HEK293 (cell line): Measurements from ENCODE around the gene CACNG7.
A peak's percentile ranks its signal among the peaks of the same experiment; 100 is the strongest.

Experiments used
- EGR2 ChIP-seq: fragments of 450-650 bp; formaldehyde crosslinking; IDR thresholded peaks from 2 replicates; pipeline ENCODE4 v1.5.1; 2016; ENCODE audit warnings: low read depth, missing biosample characterization, missing genetic modification characterization
- GLI4 ChIP-seq: fragments of 450-650 bp; formaldehyde crosslinking; IDR thresholded peaks from 2 replicates; pipeline ENCODE4 v1.5.1; 2016; ENCODE audit warnings: missing biosample characterization, missing genetic modification characterization
- GLIS1 ChIP-seq: fragments of 450-650 bp; formaldehyde crosslinking; IDR thresholded peaks from 2 replicates; pipeline ENCODE4 v1.5.1; 2016; ENCODE audit warnings: missing biosample characterization, missing genetic modification characterization
- GLIS2 ChIP-seq: fragments of 450-650 bp; formaldehyde crosslinking; IDR thresholded peaks from 2 replicates; pipeline ENCODE4 v1.5.1; 2016; ENCODE audit warnings: missing biosample characterization, missing genetic modification characterization
- HOXD13 ChIP-seq: sonication (generic); formaldehyde crosslinking; IDR thresholded peaks from 2 replicates; pipeline ENCODE4 v1.8.0; 2022; ENCODE audit warnings: missing genetic modification reagents, borderline replicate concordance
- PATZ1 ChIP-seq: fragments of 450-650 bp; formaldehyde crosslinking; IDR thresholded peaks from 2 replicates; pipeline ENCODE4 v1.5.1; 2016; ENCODE audit warnings: missing biosample characterization, missing genetic modification characterization
- SETDB1 ChIP-seq: IDR thresholded peaks from one replicate; pipeline ENCODE4 v1.6.1; 2017; ENCODE audit warnings: mild to moderate bottlenecking, low read length, moderate library complexity, mixed read lengths; ENCODE audit not compliant: insufficient read length
- ZEB2 ChIP-seq: fragments of 450-650 bp; formaldehyde crosslinking; IDR thresholded peaks from 2 replicates; pipeline ENCODE4 v1.5.1; 2016; ENCODE audit warnings: missing biosample characterization, missing genetic modification characterization
- ZFP41 ChIP-seq: fragments of 450-650 bp; formaldehyde crosslinking; IDR thresholded peaks from 2 replicates; pipeline ENCODE4 v1.5.1; 2016; ENCODE audit warnings: missing biosample characterization, missing genetic modification characterization, borderline replicate concordance
- ZNF155 ChIP-seq: fragments of 450-650 bp; formaldehyde crosslinking; IDR thresholded peaks from 2 replicates; pipeline ENCODE4 v1.5.1; 2016; ENCODE audit warnings: missing biosample characterization, missing genetic modification characterization
- ZNF175 ChIP-seq: fragments of 450-650 bp; formaldehyde crosslinking; IDR thresholded peaks from 2 replicates; pipeline ENCODE4 v1.5.1; 2016; ENCODE audit warnings: missing biosample characterization, missing genetic modification characterization
- ZNF2 ChIP-seq: fragments of 450-650 bp; formaldehyde crosslinking; IDR thresholded peaks from 2 replicates; pipeline ENCODE4 v1.5.1; 2016; ENCODE audit warnings: missing biosample characterization, missing genetic modification characterization
- ZNF202 ChIP-seq: fragments of 450-650 bp; formaldehyde crosslinking; IDR thresholded peaks from 2 replicates; pipeline ENCODE4 v1.5.1; 2016; ENCODE audit warnings: missing biosample characterization, missing genetic modification characterization, borderline replicate concordance
- ZNF292 ChIP-seq: fragments of 450-650 bp; formaldehyde crosslinking; IDR thresholded peaks from 2 replicates; pipeline ENCODE4 v1.5.1; 2016; ENCODE audit warnings: low read depth, missing biosample characterization, missing genetic modification characterization, borderline replicate concordance
- ZNF362 ChIP-seq: fragments of 450-650 bp; formaldehyde crosslinking; IDR thresholded peaks from 2 replicates; pipeline ENCODE4 v1.5.1; 2016; ENCODE audit warnings: missing biosample characterization, missing genetic modification characterization
- ZNF423 ChIP-seq: fragments of 450-650 bp; formaldehyde crosslinking; IDR thresholded peaks from 2 replicates; pipeline ENCODE4 v1.5.1; 2016; ENCODE audit warnings: missing biosample characterization, missing genetic modification characterization
- ZNF473 ChIP-seq: fragments of 450-650 bp; formaldehyde crosslinking; IDR thresholded peaks from 2 replicates; pipeline ENCODE4 v1.5.1; 2017; ENCODE audit warnings: missing biosample characterization, missing genetic modification characterization
- ZNF623 ChIP-seq: fragments of 450-650 bp; formaldehyde crosslinking; IDR thresholded peaks from 2 replicates; pipeline ENCODE4 v1.5.1; 2016; ENCODE audit warnings: missing biosample characterization, missing genetic modification characterization
- ZNF701 ChIP-seq: fragments of 450-650 bp; formaldehyde crosslinking; IDR thresholded peaks from 2 replicates; pipeline ENCODE4 v1.5.1; 2016; ENCODE audit warnings: missing biosample characterization, missing genetic modification characterization
- ZNF777 ChIP-seq: fragments of 450-650 bp; formaldehyde crosslinking; IDR thresholded peaks from 2 replicates; pipeline ENCODE4 v1.5.1; 2017; ENCODE audit warnings: missing biosample characterization, missing genetic modification characterization, borderline replicate concordance
- ZNF830 ChIP-seq: fragments of 450-650 bp; IDR thresholded peaks from 2 replicates; pipeline ENCODE4 v1.5.0; 2018; ENCODE audit warnings: missing biosample characterization, missing genetic modification characterization, low read depth, mild to moderate bottlenecking, moderate library complexity
- TF ChIP-seq, protein P1 (sequence below): fragments of 450-650 bp; formaldehyde crosslinking; IDR thresholded peaks from 2 replicates; pipeline ENCODE4 v1.5.1; 2016; ENCODE audit warnings: missing biosample characterization, missing genetic modification characterization
- TF ChIP-seq, protein P2 (sequence below): fragments of 450-650 bp; formaldehyde crosslinking; IDR thresholded peaks from 2 replicates; pipeline ENCODE4 v1.5.1; 2016; ENCODE audit warnings: missing biosample characterization, missing genetic modification characterization
- TF ChIP-seq, protein P3 (sequence below): fragments of 450-650 bp; formaldehyde crosslinking; IDR thresholded peaks from 2 replicates; pipeline ENCODE4 v1.5.1; 2016; ENCODE audit warnings: missing biosample characterization, missing genetic modification characterization
- TF ChIP-seq, protein P4 (sequence below): fragments of 450-650 bp; formaldehyde crosslinking; IDR thresholded peaks from 2 replicates; pipeline ENCODE4 v1.5.1; 2016; ENCODE audit warnings: missing biosample characterization, missing genetic modification characterization, borderline replicate concordance
- TF ChIP-seq, protein P5 (sequence below): fragments of 450-650 bp; formaldehyde crosslinking; IDR thresholded peaks from 2 replicates; pipeline ENCODE4 v1.5.1; 2016; ENCODE audit warnings: missing biosample characterization, missing genetic modification characterization

CACNG7 gene

GRCh38 chr19:53977991-53978731 is 69.1 kb downstream of the CACNG7 start (continued):
- no peak for TF ChIP-seq EGR2
- no peak for TF ChIP-seq ZNF777 (tag by site-specific recombination)
- no peak for TF ChIP-seq ZNF830 (tag by site-specific recombination)
- TF ChIP-seq, protein P1, sequence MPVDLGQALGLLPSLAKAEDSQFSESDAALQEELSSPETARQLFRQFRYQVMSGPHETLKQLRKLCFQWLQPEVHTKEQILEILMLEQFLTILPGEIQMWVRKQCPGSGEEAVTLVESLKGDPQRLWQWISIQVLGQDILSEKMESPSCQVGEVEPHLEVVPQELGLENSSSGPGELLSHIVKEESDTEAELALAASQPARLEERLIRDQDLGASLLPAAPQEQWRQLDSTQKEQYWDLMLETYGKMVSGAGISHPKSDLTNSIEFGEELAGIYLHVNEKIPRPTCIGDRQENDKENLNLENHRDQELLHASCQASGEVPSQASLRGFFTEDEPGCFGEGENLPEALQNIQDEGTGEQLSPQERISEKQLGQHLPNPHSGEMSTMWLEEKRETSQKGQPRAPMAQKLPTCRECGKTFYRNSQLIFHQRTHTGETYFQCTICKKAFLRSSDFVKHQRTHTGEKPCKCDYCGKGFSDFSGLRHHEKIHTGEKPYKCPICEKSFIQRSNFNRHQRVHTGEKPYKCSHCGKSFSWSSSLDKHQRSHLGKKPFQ (tag by site-specific recombination), result no peak
- no peak for TF ChIP-seq ZNF202 (tag by site-specific recombination)
- TF ChIP-seq, protein P2, sequence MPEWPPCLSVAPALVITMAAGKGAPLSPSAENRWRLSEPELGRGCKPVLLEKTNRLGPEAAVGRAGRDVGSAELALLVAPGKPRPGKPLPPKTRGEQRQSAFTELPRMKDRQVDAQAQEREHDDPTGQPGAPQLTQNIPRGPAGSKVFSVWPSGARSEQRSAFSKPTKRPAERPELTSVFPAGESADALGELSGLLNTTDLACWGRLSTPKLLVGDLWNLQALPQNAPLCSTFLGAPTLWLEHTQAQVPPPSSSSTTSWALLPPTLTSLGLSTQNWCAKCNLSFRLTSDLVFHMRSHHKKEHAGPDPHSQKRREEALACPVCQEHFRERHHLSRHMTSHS (tag by site-specific recombination), result no peak
- no peak for TF ChIP-seq ZNF701 (tag by site-specific recombination)
- TF ChIP-seq HOXD13, result no peak
- peak; percentile 76 for TF ChIP-seq PATZ1 (tag by site-specific recombination)
- TF ChIP-seq SETDB1, result peak; percentile 42
- TF ChIP-seq ZNF2 (tag by site-specific recombination), result no peak
- no peak for TF ChIP-seq ZNF175 (tag by site-specific recombination)
- no peak for TF ChIP-seq ZNF362 (tag by site-specific recombination)
- TF ChIP-seq ZFP41 (tag by site-specific recombination), result no peak
- no peak for TF ChIP-seq ZNF423 (tag by site-specific recombination)
- no peak for TF ChIP-seq ZNF473 (tag by site-specific recombination)
- TF ChIP-seq ZNF292 (tag by site-specific recombination), result no peak
- no peak for TF ChIP-seq ZEB2 (tag by site-specific recombination)
- TF ChIP-seq, protein P3, sequence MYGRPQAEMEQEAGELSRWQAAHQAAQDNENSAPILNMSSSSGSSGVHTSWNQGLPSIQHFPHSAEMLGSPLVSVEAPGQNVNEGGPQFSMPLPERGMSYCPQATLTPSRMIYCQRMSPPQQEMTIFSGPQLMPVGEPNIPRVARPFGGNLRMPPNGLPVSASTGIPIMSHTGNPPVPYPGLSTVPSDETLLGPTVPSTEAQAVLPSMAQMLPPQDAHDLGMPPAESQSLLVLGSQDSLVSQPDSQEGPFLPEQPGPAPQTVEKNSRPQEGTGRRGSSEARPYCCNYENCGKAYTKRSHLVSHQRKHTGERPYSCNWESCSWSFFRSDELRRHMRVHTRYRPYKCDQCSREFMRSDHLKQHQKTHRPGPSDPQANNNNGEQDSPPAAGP (tag by site-specific recombination), result no peak
- peak; percentile 42; the same call in 1 of the 2 replicates for TF ChIP-seq GLIS2 (tag by site-specific recombination)
- no peak for TF ChIP-seq GLIS1 (tag by site-specific recombination)
- TF ChIP-seq ZNF623 (tag by site-specific recombination), result no peak
- TF ChIP-seq, protein P4, sequence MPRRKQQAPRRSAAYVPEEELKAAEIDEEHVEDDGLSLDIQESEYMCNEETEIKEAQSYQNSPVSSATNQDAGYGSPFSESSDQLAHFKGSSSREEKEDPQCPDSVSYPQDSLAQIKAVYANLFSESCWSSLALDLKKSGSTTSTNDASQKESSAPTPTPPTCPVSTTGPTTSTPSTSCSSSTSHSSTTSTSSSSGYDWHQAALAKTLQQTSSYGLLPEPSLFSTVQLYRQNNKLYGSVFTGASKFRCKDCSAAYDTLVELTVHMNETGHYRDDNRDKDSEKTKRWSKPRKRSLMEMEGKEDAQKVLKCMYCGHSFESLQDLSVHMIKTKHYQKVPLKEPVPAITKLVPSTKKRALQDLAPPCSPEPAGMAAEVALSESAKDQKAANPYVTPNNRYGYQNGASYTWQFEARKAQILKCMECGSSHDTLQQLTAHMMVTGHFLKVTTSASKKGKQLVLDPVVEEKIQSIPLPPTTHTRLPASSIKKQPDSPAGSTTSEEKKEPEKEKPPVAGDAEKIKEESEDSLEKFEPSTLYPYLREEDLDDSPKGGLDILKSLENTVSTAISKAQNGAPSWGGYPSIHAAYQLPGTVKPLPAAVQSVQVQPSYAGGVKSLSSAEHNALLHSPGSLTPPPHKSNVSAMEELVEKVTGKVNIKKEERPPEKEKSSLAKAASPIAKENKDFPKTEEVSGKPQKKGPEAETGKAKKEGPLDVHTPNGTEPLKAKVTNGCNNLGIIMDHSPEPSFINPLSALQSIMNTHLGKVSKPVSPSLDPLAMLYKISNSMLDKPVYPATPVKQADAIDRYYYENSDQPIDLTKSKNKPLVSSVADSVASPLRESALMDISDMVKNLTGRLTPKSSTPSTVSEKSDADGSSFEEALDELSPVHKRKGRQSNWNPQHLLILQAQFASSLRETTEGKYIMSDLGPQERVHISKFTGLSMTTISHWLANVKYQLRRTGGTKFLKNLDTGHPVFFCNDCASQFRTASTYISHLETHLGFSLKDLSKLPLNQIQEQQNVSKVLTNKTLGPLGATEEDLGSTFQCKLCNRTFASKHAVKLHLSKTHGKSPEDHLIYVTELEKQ (tag by site-specific recombination), result no peak
- TF ChIP-seq, protein P5, sequence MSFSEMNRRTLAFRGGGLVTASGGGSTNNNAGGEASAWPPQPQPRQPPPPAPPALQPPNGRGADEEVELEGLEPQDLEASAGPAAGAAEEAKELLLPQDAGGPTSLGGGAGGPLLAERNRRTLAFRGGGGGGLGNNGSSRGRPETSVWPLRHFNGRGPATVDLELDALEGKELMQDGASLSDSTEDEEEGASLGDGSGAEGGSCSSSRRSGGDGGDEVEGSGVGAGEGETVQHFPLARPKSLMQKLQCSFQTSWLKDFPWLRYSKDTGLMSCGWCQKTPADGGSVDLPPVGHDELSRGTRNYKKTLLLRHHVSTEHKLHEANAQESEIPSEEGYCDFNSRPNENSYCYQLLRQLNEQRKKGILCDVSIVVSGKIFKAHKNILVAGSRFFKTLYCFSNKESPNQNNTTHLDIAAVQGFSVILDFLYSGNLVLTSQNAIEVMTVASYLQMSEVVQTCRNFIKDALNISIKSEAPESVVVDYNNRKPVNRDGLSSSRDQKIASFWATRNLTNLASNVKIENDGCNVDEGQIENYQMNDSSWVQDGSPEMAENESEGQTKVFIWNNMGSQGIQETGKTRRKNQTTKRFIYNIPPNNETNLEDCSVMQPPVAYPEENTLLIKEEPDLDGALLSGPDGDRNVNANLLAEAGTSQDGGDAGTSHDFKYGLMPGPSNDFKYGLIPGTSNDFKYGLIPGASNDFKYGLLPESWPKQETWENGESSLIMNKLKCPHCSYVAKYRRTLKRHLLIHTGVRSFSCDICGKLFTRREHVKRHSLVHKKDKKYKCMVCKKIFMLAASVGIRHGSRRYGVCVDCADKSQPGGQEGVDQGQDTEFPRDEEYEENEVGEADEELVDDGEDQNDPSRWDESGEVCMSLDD (tag by site-specific recombination), result no peak
- TF ChIP-seq GLI4 (tag by site-specific recombination), result no peak
- TF ChIP-seq ZNF155 (tag by site-specific recombination), result no peak
